Cortex of kidney (tissue), 1 donor: ENCODE results near the gene NUDT22.

ENCODE experiments used
- DNase-seq: peaks from one replicate; lab custom pipeline; 2025; lab: John Stamatoyannopoulos, UW

Gene NUDT22, protein sequence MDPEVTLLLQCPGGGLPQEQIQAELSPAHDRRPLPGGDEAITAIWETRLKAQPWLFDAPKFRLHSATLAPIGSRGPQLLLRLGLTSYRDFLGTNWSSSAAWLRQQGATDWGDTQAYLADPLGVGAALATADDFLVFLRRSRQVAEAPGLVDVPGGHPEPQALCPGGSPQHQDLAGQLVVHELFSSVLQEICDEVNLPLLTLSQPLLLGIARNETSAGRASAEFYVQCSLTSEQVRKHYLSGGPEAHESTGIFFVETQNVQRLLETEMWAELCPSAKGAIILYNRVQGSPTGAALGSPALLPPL

DNA sequence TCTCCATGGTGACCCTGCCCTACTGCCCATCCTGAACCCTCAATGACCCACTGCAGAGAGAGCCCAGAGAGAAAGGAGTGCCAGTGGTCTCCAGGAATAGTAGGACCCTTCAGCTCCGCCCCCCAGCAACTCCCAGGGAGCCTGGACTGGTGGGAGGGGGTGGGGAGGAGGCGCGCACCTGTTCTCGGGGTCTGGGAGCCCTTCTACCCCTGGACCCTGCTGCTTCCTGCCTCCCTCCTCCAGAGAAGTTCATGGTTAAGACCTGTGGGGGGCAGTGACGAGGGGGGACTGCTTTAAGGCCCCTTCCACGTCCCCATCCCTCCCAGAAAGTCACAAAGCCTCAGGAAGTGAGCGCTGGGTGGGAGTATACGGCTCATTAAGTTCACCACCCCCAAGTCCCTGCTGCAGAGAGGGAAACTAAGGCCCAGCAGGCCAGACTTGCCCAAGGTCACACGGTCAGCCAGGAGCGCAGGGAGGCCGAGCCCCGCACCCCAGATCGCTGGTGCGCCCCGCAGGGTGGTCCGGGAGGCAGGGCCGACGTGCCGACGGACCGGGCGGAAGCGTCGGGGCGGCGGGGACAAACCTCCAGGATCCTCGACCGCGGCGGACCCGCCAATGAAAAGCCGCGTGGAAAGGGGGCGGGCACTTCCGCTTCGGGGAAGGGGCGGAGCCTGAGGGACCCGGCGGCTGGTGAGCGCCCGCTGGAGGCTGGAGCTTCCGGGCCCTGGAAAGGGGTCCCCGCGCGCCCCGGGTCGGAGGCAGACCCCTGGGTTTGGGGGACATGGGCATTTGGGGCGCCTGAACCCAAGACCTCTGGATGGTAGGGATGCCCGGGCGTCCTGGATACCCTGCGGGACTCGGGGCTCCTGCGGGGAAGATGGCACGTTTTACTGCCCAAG is at the start of gene NUDT22, which contains the start of gene TRPT1:
Gene NUDT22 (plus strand): TSS at position 667 of the 899 bp plus-strand sequence. CDS start 379 bp downstream, outside the sequence.
Gene TRPT1 (minus strand): TSS at position 579 of the 899 bp plus-strand sequence. CDS start 326 bp downstream, at position 253.
- DNase-seq, result no peak

DNA sequence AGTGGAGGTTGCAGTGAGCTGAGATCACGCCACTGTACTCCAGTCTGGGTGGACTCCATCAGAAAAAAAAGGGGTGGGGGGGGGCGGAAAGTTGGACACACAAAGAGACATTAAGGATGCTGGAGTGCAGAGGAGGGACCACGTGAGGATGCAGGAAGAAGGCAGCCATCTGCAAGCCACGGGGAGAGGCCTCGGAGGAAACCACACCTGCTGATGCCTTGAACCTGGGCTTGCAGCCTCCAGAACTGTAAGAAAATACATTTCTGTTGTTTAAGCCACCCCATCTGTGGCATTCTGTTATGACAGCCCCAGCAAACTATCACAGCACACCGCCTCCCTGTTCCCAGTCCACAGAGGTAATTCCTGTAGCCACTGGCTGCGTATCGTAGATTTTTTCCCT is 49.3 kb upstream of the NUDT22 start:
- no peak for DNase-seq

DNA sequence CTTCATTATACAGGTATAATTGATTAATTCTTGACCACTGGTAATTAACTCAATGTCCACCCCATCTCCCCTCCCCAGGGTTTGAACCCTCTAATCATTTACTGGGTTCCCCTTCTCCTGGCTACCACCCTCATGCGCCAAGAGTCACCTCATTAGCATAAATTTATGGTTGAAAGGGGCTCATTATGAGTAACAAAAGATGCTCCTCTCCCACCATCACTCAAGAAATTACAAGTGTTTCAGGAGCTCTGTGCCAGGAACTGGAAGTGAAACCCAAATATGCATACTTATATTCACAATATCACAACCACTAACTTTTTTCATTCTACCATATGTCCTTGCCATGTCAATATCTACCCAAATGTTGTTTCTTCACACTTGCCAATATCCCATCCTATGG is 47.9 kb upstream of the NUDT22 start:
- DNase-seq, result no peak

DNA sequence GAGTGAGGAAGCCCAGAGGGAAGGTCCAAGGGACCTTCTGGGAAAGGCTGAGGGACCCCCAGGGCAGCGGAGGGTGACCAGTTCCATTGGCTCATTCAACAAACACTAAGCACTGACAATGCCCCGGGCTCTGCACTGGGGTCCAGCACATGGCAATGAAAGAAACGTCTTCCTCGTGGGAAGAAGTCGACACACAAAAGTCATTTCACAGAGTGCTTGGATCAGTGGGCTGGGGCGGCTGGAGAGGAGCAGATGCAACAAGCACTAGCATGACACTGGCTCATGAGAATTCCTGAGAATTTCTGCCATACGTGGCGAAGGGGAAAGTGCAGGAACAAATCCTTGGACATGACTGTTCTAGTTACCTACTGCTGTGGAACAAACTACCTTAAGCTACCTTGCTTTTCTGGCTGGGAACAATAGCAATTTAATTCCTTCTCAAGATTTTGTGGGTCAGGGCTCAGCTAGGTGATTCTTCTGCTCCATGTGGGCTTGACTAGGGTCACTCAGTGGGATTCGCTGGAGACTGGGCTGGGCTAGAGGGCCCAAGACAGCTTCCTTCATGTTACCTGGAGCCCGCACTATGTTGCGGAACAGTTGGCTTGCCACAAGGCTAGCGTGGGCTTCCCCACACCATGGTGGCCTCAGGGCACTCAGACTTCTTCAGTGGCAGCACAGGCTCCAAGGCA is 47.0 kb upstream of the NUDT22 start:
- no peak for DNase-seq

DNA sequence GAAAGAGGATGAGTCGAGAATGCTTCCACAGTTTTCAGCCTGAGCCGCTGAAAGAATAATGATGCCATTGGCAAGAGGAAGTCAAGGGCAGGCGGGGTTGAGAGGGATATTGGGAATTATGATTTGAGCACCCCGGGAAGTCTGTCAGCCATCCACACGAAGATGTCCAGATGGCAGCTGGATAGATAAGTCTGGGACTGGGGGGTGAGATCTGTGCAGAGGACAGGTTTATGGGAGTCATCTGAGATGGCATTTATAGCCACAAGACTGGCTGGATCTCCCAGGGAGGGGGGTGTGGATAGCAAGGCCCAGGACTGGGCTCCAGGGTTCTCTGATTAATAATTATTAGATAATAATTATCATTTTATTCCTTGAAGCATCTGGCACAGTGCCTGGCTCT is 45.2 kb upstream of the NUDT22 start:
- no peak for DNase-seq

DNA sequence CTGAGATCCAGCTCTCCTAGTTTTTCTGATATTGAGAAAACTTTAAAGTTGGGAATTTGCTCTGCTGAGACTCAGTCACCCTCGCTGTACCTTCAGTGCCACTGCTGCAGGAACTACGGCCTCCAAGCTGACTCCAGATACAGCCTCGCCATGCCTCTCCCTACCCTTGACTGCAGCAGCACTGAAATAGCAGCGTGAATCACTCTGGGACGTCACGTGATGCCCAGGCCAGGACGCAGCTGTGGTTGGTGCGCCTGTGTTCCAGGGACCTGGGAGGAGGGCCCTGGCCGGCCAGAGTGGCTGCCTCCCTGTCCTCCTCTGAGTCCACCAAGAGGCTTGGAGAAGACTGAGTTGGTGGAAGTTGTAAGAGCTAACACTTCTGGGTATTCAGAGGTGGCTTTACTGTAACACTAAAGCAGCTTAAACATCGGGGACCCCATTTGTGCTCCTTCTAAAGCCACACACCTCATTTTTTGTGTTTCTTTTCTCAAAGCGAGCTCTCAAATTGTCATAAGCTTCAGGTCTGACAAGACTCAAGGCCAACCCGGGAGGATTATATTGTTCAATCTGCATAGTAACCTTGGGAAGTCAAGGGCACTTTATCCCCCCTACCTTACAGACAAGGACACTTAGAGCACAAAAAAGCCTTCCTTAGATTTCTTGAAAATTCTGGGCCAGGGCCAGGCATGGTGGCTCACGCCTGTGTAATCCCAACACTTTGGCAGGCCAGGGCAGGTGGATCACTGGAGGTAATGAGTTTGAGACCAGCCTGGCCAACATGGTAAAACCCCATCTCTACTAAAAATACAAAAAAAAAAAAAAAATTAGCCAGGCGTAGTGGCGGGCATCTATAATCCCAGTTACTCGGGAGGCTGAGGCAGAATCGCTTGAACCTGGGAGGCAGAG is 44.3 kb upstream of the NUDT22 start:
- no peak for DNase-seq

DNA sequence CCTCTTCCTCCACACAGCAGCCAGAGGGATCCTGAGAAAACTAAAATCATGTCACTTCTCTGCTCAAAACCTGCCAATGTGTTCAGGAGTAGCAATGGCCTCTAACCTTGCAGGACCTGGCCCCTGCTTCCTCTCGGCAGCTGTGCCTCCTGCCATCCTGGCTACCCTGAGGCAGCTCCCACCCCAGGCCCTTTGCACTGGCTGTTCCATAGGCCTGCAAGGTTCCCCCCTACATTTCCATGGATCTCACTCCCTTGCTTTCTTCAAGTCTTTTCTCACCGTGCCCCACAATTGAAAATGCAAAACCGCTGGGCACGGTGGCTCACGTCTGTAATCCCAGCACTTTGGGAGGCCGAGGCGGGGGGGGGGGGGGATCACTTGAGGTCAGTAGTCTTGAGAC is 42.2 kb upstream of the NUDT22 start:
- DNase-seq, result no peak

DNA sequence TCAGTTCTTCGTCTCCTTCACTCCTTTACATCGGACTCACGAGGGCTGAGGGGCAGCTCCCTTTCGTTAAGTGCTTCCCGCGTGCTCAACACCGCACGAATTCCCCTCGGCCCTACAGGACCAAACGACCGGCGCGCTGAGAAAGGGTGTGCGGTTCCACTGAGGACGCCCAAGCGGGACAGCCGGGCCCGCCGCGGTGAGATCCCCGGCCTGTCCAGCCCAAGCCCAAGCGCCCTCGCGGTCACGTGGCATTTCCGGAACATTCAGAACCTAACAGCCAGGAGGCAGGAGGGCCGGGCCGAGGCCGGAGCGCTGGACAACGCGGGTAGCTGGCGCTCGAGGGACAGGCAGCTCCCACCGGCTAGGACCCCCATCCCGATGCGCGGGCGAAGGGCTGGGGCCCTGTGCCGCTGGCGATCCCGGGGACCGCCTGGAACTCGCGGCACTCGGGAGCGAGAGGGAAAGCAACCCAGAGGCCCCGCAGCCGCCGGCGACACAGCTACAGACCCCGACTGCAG is 40.8 kb upstream of the NUDT22 start:
- no peak for DNase-seq

DNA sequence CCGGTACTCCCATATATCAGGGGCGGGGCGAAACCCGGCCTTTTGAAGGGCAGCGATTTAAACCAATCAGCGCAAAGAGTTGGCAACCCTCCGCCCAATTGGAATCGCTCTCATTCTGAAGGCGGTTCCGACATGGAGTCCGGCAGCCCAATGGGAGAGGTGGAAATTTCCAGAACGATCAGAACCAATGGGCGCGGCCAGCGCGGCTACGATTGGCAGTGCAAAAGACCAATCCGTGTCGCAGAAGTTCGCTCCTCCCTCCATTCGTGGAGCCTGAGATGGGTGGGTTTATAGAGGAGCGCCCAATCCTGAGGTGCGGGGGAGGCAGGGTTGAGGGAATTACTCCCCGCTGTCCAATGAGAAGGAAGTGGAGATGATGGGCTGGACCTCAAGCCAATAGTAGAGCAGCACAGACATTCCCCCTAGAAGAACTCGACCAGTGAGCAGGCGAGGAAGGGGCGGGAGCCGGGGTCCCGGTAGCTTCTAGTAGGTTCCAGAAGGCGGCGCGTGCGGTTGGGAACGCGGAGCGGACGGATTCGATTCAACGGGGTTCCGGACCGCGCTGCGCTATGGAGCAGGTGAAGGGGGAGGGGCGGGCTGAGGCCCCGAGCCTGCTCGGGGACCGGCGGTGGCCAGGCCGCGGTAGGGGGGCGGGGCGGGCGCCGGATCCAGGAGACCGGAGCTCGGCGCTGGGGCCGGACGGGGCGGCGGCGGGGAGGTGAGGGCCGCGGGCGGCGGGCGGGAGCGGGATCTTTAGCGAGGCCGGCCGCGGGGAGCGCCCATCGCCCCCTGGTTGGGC is 40.2 kb upstream of the NUDT22 start, which contains the start of gene STIP1:
Gene STIP1 (plus strand): TSS at position 479 of the 799 bp plus-strand sequence. CDS start 91 bp downstream, at position 570.
- peak; percentile 86 for DNase-seq

DNA sequence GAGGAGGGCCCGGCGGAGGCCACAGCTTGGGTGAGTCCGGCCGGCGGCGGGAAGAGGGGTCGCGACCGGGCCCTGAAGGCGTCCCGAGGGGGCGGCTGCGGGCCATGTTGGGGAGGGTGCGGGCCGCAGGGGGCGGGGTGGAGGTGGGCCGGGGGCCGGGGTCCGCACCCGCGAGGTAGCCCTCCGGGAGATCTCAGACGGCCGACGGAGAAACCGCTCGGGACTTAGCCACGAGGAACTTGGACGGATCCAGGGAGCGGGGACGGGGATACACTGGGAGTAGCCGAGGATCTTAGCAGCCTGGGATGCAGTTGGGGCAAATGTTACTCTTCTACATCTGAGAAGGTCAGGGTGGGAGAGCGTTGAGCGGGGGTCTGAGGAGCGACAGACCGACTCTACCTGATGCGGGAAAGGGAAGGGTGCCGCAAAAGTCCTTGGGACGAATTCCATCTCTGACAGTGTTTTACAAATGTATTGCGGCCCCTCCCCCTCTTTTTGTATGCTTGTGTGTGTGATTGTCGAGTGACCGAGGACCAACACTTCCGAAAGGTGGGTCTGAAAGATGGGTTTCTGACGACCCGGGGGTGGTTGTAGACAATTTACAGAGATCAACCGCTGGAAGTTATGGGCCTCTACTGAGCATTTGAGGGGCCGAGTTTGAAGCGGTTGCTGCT is 39.4 kb upstream of the NUDT22 start:
- no peak for DNase-seq

DNA sequence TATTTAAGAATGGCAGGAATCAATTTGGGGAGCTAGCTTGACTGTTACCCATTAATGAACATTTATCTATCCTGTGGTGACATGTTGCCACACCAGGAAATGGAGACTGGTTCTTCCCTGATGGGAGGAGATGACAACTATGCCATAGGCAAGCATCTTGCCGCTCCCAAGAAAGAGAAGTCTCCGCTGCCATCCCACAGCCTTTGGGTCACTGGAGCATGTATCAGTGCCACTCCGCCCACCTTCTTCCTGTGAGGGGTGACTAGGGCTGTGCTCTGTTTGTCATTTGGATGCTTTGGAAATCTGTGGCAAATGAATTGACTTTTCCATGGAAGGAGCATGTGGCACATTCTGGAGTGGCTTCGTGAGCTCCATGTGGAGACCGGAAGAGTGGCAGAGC is 33.6 kb upstream of the NUDT22 start:
- DNase-seq, result no peak

DNA sequence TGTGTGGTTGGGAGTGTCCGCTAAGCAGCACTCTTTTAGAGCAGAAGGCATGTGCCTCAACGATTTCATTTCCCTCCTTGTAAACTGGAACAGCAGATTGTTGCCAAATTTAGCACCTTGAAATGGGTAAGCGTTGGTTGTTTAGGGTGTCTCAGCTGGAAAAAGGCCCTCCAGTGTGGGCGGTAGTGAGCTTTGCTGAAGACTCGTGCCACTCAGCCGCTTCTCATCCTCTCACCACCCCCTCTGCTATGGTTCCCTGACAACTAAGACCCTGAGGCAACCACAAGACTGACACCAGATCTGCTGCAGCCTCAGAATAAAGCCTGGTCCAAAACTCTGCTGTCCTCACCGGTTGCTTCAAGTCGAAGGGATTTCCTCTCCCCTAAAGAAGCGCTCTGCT is 29.4 kb upstream of the NUDT22 start:
- no peak for DNase-seq

DNA sequence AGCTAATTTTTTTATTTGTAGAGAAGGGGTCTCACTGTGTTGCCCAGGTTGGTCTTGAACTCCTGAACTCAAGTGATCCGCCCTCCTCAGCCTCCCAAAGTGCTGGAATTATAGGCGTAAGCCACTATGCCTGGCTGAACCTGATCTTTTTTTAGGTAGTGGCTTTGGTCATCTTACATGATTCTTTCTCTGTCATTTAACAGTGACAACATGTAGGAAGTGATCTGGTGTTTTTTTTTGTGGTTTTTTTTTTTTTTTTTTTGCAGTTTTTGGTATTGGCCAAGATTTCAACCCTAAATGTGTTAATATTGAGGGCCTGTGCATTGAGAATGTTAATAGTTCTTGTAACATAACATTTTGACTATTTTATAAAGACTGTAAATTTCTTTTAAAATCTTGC is 27.6 kb upstream of the NUDT22 start:
- no peak for DNase-seq

DNA sequence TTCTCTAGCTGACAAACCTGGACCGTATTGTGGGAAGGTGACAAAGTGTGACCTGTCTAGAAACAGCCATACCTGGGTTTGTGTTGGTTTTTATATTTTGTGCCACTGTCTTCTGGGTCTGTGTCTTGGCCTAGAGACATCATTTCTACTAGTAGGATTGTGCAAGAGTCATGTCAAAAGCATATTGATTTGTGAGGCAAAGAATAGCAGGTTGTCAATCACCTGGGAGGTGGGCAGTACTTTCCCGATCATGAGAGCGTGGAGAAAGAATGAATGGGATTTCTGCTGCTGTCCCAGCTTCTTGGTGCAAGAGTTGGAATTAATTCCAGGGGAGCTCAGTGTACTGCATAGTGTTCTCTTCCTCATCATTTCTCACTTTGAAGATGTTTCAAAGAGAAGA is 24.5 kb upstream of the NUDT22 start:
- no peak for DNase-seq

DNA sequence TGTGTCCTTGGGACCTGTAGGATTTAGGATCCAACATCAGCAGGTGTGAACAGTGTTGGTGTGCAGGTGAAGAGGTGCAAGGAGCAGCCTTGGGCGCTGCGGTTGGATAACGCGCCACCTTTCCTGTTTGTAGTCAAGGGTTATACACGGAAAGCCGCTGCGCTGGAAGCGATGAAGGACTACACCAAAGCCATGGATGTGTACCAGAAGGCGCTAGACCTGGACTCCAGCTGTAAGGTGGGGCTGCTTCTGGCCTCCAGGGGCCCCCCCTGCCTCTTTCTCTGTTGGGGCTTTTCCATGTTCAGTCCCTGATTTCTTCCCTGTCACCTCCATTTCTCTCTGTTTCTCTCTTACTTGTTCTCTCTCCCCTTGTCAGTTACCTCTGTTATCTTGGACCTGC is 23.1 kb upstream of the NUDT22 start:
- DNase-seq, result no peak

DNA sequence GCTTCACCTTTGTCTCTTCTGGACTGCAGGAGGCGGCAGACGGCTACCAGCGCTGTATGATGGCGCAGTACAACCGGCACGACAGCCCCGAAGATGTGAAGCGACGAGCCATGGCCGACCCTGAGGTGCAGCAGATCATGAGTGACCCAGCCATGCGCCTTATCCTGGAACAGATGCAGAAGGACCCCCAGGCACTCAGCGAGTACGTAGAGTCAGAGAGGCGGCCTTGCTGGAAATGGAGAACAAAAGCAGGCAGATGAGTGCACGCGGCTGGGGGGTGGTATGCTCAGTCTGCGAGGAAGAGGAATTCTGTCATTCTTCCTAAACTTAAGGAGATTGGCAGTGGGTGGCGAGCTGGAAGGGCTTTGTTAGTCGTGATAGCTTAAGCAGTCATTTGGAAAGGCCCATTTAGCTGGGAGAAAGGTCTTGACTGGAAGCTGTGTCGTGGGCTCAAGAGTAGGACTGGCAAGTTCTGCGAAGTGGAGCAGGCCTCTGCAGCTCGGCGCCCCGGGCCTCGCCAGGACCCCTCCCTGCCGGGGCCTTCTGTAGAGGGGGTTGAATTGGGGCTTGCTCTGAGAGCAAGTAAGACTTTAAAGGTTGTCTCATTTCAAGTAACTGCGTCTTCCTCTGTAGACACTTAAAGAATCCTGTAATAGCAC is 22.5 kb upstream of the NUDT22 start:
- DNase-seq, result no peak

DNA sequence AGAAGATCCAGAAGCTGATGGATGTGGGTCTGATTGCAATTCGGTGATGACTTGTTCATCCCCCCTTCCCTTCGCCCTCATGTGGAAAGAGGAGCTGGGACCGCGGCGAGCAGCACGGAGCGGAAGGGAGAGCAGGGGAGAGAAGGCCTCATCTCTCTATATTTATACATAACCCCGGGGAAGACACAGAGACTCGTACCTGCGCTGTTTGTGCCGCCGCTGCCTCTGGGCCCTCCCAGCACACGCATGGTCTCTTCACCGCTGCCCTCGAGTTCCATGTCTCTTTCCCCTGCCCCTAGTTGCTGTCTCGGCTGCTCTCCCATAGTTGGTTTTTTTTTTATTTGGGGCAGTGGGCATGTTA is 22.0 kb upstream of the NUDT22 start:
- no peak for DNase-seq

DNA sequence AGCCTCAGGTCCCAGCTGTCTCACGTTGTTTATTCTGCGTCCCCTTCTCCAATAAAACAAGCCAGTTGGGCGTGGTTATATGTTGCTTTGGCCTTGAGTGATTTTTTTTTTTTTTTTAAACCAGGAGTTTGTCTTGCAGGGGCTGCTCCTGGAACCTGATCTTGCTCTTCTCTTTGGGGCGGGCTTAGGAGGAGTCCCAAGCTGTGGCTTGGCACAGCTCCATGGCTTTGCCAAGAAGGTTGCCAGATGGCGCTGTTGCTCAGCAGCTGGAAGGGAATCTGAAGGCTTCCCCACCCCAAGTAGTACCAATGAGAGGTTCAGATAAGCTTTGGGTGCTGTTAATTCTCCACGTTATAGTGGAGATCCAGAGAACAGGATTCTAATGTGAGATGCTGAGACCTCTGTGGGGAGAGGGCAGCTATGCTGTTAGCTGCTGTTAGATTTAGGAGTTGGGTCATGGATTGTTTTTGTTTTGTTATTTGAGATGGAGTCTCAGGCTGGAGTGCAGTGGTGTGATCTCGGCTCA is 21.5 kb upstream of the NUDT22 start:
- no peak for DNase-seq
